HL-60/S4 treated with phorbol 12-myristate 13-acetate at 8.2 ng/mL for 4 days and 3 days (cell line): ENCODE results near the gene CXCL1.
"Not testable (repeated sequence)": the region's sequence is repeated elsewhere in the genome, so short reads cannot be mapped to it uniquely, and the experiment has no call there.

ENCODE experiments used
- in situ Hi-C: fragments of 300-500 bp; cut with MboI; formaldehyde crosslinking; loops from 2 replicates; pipeline ENCODE4 v1.15.0; 2022; ENCODE audit warnings: low sequenced_read_pairs

Gene CXCL1

DNA sequence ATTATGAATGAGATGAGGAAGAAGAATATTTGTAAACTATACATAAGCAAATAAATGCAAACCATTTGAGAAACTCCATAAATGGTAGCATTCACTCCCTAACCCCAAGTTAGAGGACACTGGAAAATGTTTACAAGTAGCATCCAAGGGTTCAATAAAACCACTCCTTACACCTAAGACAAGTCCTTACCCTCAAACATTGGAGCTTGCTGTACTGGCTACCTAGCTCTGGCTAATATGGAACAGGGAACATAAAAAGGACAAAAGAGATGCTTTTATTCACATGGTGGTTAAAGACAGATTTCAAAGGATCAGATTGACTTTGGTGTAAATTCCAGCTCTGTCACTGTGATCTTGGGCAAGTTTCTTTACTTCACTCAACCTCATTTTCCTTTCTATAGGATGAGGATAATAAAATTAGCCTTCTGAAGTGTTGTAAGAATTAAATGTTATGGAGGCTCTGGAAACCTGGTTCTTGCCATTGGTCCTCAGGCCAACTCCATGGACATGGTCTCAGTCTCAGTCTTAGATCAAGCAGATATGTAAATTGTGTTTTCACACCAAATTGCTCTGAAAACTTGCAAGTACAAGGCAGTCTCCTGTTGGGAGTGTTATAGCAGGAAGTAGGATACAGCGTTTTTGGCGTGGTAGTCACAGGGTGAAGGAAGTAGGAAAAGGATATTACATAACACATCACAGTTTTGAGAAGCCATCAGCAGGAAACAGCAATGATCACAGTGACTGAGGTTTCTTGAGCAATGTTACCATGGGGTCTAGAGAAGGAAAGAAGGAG is 3.3 kb downstream of the CXCL1 start:
- in situ Hi-C loops = no loop called here

DNA sequence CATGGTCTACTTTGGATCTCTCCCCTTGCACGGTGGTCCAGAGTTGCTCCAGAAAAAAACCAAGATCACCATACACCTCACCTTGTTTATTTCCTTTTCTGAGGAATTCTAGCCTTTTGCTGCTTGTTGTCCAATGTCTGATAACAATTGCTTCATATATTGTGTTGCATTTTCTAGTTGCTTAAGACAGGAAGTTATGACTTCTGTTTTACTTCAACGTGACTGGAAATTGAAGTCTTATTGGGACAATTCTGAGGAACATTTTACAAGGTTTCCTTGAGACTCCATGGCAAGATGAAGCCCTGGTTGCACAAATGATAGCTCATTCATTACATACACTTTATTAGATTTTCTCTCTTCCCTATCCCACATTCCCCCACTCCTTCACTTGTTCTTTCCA is 5.2 kb downstream of the CXCL1 start:
- in situ Hi-C loops = no loop called here

- in situ Hi-C loops = no loop called here
Observed at GRCh38 chr4:73875401-73875800, 6.2 kb downstream of the CXCL1 start.

GRCh38 chr4:73883306-73883705 is 14.1 kb downstream of the CXCL1 start:
- in situ Hi-C loops = no loop called here

- in situ Hi-C loops = no loop called here
Observed at GRCh38 chr4:73885574-73886267, 16.5 kb downstream of the CXCL1 start.

- in situ Hi-C loops = no loop called here
Observed at GRCh38 chr4:73891326-73891725, 22.1 kb downstream of the CXCL1 start.

GRCh38 chr4:73891739-73892405 is 22.7 kb downstream of the CXCL1 start:
- in situ Hi-C loops = no loop called here

DNA sequence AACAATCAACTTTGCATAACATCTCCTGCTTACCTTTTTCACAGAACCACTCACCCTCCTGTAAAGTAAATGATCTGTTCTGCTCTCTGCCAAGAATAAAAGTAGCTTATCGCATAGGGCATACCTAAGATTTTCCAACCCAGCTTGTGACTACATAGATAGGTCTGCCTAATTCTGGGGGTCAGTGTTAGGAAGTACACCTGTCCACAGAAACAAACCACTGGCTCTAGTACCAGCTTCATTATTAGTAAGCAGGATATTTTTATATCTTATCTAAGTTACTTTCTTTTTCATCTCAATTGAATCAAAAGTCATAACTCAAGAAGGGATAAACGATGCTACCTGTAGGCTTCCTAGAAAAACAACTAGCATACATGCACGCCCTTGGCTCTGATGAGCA is 23.8 kb downstream of the CXCL1 start:
- in situ Hi-C loops = no loop called here

GRCh38 chr4:73894001-73894400 is 24.8 kb downstream of the CXCL1 start:
- in situ Hi-C loops = no loop called here

- in situ Hi-C loops = no loop called here
Observed at GRCh38 chr4:73895201-73896175, 26.3 kb downstream of the CXCL1 start.

DNA sequence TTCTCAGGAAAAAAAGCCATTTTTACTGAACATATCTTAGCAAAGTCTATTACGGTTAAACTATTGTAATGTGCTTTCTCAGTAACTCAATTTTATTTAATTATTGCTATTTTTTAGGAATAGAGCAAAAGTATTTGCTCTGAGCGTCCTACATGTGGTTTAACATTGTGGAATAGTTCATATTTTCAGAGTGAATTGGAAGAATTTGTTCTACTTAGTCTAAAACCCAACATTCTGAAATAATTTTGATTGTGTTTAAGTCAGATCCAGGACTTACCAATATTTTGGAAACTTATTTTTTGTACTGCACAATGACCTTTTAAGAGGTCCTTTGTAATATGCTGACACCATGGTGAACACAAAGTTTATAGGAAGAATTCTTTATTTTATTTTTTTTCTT is 27.2 kb downstream of the CXCL1 start:
- in situ Hi-C loops = no loop called here

DNA sequence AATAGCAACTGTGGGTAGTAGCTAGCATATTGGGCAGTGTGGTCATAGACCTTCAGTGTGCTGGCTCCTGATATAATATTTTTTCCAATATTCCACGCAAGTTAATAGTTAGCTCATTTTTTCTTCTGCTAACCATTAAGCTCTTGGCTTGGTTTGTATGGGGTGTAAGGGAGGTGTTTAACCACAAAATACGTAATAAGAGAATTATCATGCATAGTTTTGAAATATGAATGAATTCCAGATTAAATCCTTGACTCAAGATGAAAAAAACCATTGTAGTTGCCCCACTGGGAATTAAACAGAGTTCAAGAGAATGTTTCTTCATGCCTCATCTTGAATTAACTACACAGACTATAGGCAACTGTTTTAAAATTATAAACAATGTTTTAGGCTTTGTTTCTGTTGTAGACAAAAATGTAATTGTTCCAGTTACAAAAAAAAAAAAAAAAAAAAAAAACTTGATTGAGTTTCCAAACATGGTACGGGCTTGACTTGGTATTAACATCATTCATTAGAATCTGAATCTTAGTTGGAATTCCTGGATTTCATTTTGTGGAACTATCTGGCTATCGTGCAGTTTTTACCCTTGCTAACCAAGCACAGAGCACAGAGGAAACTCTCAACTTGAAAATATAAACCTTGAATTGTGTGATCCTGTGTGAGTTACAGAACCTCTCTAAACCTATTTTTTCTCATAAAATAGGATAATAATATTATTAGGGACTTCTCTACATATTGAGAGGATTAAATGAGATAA is 28.4 kb downstream of the CXCL1 start:
- in situ Hi-C loops = no loop called here

GRCh38 chr4:73899338-73899737 is 30.1 kb downstream of the CXCL1 start:
- in situ Hi-C loops = not testable (repeated sequence)

DNA sequence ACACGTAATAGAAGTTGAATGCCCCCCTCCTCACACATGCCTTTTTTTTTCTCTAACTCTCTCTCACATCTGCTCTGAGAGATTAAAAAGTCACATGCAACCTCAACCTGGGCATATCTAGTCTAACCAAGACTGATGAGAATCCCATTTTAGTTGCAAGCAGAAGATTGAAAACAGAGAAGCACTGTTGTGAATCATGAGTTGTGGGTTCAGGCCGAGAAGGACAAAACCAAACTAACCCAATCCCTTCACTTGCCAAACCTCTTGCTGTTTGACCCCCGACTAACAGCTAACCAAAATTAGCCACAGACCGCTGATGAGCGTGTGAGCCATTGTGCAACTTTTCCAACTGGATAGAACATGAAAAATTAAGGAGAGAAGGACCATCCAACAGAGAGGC is 31.8 kb downstream of the CXCL1 start:
- in situ Hi-C loops = no loop called here

DNA sequence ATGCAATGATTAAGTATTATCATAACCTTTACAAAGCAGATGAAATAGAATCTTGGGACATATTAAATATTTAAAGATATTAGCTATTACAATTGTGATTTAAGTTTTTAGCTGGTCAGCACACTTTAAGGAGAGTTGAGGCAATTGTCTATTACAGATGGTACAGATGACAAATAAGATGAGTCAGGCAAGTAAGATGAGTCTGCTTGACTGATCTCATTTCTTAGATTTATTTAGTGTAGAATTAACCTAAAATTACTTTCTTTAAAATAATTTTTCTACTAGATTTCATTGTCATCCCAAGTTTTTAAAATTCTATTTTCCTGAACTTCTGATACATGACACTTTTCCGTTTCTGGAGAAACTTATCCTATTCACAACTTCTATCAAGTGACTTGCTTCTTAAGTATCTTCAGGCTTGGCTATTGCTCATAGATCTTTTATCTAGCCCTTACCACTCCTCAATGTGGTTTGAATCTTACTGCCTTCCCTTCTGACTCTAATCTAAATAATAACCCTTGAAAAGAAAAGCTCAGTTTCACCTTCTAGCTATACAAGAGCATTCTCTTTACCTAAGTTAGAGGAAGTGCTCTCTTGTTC is 32.9 kb downstream of the CXCL1 start:
- in situ Hi-C loops = no loop called here

DNA sequence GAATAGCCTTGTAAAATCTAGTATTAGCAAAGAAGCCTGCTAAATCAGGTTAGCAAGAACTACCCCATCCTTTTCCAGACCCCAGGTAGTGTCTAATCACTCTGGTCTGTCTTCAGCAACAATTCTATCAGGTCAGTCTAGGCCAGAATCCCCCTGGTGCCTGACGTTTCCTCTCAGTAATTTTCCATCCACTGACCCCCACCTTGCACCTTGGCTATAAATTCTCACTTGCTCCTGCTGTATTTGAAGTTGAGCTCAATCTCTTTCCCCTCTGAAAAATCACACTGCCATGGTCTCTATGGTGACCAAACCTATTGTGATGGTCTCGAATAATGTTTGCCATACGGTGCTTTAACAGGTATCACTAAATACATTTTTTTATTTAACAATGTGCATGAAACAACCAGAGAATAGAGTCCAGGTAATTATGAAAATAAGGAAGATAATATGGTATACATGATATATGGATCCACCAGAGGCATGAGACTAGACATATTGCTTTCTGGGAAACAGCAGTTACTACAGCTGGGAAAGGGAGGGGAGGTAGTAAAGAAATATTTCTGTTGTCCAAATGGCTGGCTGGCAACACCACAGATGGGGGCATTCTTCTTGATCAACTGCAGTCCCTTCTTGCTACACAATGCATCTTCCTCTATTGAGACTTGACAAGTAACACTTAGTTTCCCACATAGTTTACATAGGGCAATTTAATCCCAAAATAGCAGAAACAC is 33.8 kb downstream of the CXCL1 start:
- in situ Hi-C loops = no loop called here

DNA sequence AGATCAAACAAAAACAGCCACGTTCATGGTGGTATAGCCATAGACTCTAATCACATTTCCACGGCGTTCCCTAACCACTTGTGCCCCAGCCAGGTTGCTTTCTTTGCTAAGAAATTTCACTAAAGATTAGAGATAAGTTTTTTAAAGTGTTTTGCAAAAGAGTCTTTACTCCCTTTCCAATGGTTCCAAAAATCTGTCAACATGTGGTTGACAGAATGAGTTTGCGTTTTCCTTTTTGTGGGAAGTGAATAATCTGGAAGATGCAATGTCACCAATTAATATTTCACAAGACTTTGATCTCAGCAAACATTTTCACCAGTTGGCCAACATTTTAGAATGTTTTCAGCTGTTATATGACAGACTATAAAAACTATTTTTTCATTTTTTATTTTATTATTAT is 35.3 kb downstream of the CXCL1 start:
- in situ Hi-C loops = no loop called here

- in situ Hi-C loops = no loop called here
Observed at GRCh38 chr4:73908965-73909364, 39.8 kb downstream of the CXCL1 start.

DNA sequence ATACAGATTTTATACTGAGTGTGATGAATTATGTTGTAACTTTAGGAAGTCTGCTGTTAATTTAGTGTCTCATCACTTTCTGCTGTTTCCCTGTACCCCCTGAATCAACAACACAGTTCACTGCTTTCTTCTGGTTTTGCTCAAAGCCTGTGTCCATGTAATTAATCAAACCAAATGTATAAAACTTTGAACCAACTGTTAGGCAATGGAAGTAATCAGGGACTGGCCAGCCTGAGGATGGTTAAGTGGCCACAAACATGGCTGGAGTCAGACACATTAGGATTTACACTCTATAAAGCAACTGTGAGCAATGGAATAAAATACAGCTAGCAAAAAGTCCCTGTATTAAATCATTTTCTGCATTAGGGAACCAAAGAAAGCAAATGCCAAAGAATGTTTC is 42.6 kb downstream of the CXCL1 start:
- in situ Hi-C loops = no loop called here
